IPS-NIHi11 (cell line): ENCODE measurements around the gene PEAR1.

Experiments used
- DNase-seq: peaks from one replicate; pipeline ENCODE4 v3.0.0; 2012; ENCODE audit warnings: mixed read lengths, low spot score

The PEAR1 gene

GRCh38 chr1:156859523-156860112 is 33.9 kb upstream of the PEAR1 start:
- peak; percentile 40 for DNase-seq

DNA sequence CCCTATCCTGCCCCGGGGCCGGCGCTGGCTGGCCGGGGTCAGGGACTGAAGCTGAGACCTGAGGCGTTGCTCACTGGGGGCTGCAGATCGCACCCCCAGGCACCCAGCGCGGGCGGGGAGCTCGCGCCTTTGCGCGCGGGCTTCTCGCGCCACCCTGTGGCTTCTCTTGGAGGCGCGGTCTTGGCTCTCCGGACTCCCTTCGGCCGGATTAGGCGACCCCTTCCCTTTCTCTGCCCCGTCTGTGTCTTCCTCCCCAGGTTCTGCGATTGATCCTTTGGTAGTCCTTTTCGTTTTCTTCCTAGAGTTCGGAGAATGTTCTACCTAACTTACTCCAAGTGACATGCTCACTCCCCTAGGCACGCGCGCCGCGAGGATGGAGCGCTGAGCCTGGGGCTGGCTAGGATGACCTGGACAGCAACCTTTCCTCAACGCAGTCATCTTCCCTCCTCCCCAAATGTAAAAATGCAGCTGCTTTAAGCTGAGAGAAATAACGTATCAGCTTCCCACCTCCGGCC is 33.3 kb upstream of the PEAR1 start:
- DNase-seq: peak; percentile 83

GRCh38 chr1:156860628-156861423 is 32.7 kb upstream of the PEAR1 start, which contains the start of gene NTRK1:
NTRK1 (plus strand) TSS chr1:156860865; CDS start chr1:156860935, 70 bp downstream.
- DNase-seq: peak; percentile 89

- DNase-seq: no peak
Measured at GRCh38 chr1:156862584-156862983, 30.9 kb upstream of the PEAR1 start.

DNA sequence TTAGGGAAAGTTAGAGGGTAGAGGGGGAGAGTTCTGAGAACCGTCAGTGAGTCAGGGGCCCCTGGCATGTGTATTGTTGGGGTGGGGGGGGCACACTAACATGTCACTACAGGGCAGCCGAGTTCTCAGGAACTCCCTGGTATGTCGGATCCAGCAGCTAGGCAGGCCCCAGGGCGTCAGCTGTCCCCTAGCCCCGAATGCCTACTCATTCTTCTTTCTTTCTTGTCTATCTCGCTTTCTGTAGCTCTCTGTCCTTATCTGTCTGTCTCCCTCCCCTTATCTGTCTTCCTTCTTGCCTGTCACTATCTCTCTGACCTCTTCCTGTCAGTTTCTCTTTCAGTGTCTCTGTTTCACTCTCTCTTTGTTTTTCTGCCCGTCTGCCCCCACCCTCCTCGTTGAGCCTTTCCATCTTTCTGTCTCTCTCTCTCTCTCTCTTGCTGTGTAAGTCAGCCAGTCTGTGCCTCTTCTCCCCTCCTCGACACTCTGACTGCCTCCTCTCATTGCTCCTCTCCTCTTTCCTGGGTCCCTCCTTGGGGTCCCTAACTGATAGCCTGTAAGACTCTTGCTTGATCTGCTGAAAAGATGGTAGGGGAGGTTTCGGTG is 30.4 kb upstream of the PEAR1 start:
- DNase-seq: no peak

GRCh38 chr1:156863631-156864030 is 29.9 kb upstream of the PEAR1 start:
- DNase-seq: no peak

DNA sequence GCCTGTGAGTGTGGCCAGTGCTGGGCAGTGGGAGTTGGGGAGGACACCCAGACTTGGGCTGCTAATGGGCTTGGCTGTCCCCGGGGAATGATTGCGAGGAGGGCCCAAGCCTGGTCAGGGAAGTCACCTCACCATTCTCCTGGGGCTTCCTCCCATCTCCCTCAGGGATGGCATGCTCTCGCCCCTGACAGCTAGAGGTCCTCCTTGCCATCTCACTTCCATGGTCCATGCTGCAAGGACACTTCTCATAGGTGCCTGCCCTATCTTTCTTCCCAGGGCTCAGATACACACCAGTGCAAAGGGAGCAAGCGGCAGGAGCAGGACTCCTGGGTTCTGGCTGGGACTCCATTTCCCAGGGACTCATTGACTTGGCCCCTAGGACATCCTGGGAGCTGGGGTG is 28.7 kb upstream of the PEAR1 start:
- no peak for DNase-seq

DNA sequence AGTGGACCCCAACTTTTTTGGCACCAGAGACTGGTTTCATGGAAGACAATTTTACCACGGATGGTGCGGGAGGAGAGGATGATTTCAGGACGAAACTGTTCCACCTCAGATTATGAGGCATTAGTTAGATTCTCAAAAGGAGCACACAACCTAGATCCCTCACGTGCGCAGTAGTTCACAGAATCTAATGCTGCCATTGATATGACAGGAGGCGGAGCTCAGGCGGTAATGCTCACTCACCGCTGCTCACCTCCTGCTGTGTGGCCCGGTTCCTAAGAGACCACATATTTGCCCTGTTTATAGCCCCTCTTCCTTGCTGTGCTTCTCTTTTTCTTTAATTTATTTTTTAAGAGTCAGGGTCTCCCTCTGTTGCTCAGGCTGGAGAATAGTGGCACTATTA is 28.3 kb upstream of the PEAR1 start:
- DNase-seq: no peak

- no peak for DNase-seq
Measured at GRCh38 chr1:156865865-156866248, 27.7 kb upstream of the PEAR1 start.

DNA sequence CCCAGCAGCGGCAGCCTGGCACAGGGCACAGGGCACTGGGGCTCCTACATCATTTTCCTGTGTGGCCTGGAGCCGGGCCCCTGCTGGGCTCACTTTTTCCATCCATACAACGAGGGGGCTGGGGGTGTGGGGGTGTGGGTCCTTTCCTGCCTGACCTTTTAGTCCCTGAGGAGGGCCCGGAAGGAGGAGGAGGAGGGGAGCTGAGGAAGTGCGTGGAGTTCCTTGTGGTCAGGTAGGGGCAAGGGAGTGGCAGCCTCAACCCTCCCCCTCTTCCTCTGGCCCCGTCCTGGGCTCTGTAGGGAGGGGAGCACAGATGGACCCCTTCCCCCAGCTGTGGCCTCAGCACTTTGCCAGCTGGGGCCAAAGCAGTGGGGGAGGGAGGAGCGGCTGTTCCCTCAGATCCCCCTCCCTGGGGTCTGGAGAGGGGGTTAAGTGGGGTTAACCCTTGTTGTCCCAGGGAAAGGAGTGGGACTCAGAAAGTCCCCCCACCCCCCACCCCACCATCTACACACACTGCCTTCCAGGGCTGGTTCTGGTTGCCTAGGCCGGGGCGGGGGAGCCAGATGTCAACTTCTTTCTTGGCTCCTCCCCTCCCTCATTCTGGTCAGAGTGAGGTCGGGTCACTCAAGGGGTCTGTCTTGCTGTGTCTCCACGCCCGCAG is 27.1 kb upstream of the PEAR1 start:
- DNase-seq: peak; percentile 34

DNA sequence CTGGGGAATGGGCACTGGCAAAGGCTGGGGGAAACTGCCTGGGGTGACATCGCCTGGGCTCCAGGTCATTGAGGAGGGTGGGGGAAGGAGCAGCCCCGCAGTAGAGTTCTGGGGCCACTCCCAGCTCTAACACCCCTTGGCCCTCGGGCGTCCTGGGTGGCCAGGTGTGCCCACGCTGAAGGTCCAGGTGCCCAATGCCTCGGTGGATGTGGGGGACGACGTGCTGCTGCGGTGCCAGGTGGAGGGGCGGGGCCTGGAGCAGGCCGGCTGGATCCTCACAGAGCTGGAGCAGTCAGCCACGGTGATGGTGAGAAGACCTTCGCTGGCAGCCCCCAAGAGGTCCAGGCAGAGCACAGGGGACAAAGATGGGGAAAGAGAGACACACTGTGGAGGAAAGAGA is 25.2 kb upstream of the PEAR1 start:
- DNase-seq: no peak

- no peak for DNase-seq
Measured at GRCh38 chr1:156869455-156869854, 24.1 kb upstream of the PEAR1 start.

DNA sequence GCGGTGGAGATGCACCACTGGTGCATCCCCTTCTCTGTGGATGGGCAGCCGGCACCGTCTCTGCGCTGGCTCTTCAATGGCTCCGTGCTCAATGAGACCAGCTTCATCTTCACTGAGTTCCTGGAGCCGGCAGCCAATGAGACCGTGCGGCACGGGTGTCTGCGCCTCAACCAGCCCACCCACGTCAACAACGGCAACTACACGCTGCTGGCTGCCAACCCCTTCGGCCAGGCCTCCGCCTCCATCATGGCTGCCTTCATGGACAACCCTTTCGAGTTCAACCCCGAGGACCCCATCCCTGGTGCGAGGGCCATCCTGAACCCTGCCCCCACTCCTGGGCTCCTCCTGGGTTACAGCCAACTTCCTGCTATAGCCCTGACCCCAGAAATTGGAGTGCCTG is 19.9 kb upstream of the PEAR1 start:
- DNase-seq: no peak

- no peak for DNase-seq
Measured at GRCh38 chr1:156874142-156874541, 19.4 kb upstream of the PEAR1 start.

DNA sequence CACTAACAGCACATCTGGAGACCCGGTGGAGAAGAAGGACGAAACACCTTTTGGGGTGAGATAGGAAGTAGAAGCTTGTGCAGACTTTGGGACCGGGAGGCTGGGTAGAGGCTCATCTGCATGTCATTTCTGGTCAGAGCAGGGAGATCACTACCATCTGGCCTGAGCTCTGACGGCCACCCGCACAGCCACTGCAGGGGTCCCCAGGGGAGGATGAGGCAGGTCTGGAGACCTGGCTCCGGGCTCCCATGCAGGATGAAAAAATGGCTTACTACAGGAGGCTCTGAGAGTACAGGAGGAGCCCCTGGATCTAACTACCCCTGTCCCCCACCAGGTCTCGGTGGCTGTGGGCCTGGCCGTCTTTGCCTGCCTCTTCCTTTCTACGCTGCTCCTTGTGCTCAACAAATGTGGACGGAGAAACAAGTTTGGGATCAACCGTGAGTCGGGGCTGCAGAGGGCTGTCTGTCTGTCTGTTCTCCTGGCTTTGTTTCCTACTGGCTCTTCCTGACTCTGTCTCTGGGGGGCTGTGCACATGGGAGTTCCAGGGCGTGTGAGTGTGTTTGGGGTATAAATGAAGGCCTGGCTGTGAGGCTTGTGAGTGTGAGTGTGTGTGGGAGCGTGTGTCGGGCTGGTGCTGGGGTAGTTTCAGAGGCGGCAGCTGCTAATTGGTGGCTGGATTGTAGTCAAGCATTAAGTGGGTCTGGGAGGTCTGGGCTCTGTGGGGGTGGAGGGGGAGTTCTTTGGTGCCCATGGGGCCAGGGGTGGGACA is 18.8 kb upstream of the PEAR1 start:
- no peak for DNase-seq

DNA sequence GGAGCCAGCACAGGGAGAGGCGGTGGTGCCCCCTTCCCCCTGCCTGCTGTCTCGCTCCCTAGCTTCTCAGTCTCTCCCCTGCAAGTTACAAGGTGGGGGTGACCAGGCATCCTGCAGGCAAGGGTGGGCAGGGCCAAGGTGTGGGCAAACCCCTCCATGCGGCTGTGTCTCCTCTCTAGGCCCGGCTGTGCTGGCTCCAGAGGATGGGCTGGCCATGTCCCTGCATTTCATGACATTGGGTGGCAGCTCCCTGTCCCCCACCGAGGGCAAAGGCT is 18.2 kb upstream of the PEAR1 start:
- no peak for DNase-seq

GRCh38 chr1:156876281-156876680 is 17.2 kb upstream of the PEAR1 start:
- peak; percentile 73 for DNase-seq

GRCh38 chr1:156877433-156878170 is 15.9 kb upstream of the PEAR1 start:
- DNase-seq: no peak

DNA sequence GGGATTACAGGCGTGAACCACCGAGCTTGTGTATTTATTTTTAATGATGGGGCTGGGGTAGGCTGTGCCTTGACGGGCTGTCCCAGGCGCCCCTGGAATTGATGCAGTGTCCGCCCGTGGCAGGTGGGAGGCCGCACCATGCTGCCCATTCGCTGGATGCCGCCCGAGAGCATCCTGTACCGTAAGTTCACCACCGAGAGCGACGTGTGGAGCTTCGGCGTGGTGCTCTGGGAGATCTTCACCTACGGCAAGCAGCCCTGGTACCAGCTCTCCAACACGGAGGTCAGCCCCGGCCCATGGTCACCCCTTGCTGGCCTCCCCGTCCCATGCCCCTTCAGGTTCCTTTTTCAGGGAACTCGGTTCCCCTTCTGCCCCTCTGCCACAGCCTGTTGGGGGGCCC is 13.6 kb upstream of the PEAR1 start:
- DNase-seq: no peak

GRCh38 chr1:156880473-156880872 is 13.0 kb upstream of the PEAR1 start:
- no peak for DNase-seq

GRCh38 chr1:156881101-156881500 is 12.4 kb upstream of the PEAR1 start:
- DNase-seq: no peak
